Esophagus squamous epithelium (tissue), 4 donors: ENCODE data around the gene CDH13.

Source experiments
- POLR2A ChIP-seq, 4 donors: fragments of 450-650 bp; IDR thresholded peaks; one replicate each; pipeline ENCODE4 v1.6.1; 2017; ENCODE audit warnings: antibody characterized with exemption in 4 of 4, mild to moderate bottlenecking in 4 of 4, moderate library complexity in 3 of 4
- TF ChIP-seq, protein P1 (sequence below), 6 experiments: fragments of 450-650 bp in 4 of 6; fragments of 200-600 bp in 2 of 6; sonication (generic) in 2 of 6; IDR thresholded peaks; one replicate each; pipeline ENCODE4 v1.5.1; 2016 to 2019; ENCODE audit warnings: antibody characterized with exemption in 6 of 6, mild to moderate bottlenecking in 4 of 6, moderate library complexity in 4 of 6

DNA sequence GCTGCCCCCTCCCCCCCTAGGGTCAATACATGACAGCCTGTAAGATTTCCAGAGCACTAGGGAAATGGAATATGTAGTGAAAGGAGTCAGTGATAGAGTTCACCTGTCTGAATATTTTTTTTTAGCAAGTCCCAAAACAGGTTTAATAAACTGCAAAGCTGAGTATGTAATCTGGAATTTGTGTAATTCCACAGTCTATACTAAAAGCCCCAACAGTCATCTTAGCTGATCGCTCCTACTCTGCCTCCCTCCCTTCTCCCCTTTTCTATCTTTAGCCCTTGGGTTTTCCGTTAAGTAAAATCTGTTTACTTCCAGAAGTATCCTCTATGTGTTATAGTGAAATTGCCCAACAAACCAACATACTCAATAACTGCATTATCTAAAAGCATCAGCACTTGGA, 3.5 kb downstream of the CDH13 start:
- TF ChIP-seq, protein P1, sequence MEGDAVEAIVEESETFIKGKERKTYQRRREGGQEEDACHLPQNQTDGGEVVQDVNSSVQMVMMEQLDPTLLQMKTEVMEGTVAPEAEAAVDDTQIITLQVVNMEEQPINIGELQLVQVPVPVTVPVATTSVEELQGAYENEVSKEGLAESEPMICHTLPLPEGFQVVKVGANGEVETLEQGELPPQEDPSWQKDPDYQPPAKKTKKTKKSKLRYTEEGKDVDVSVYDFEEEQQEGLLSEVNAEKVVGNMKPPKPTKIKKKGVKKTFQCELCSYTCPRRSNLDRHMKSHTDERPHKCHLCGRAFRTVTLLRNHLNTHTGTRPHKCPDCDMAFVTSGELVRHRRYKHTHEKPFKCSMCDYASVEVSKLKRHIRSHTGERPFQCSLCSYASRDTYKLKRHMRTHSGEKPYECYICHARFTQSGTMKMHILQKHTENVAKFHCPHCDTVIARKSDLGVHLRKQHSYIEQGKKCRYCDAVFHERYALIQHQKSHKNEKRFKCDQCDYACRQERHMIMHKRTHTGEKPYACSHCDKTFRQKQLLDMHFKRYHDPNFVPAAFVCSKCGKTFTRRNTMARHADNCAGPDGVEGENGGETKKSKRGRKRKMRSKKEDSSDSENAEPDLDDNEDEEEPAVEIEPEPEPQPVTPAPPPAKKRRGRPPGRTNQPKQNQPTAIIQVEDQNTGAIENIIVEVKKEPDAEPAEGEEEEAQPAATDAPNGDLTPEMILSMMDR (IDR thresholded peaks at IDR 0.05): no peak
- TF ChIP-seq POLR2A (IDR thresholded peaks at IDR 0.05): no peak
